NT2/D1 (cell line): ENCODE results near the gene SLC3A2.
"Not testable (repeated sequence)": the region's sequence is repeated elsewhere in the genome, so short reads cannot be mapped to it uniquely, and the experiment has no call there.

ENCODE experiments used
- DNase-seq: peaks from one replicate; pipeline ENCODE4 v3.0.0-alpha.2; 2011; ENCODE audit warnings: low read depth, low spot score
- H3K27me3 ChIP-seq: 2 replicates; pipeline ENCODE4 v1.6.0; 2011; ENCODE audit warnings: mild to moderate bottlenecking; ENCODE audit not compliant: insufficient read length, insufficient read depth
- H3K36me3 ChIP-seq: 2 replicates; pipeline ENCODE4 v1.6.1; 2011; ENCODE audit warnings: mild to moderate bottlenecking, low read length, mixed read lengths; ENCODE audit not compliant: insufficient read depth, insufficient read length
- H3K4me1 ChIP-seq: 2 replicates; pipeline ENCODE4 v1.5.1; 2011; ENCODE audit not compliant: insufficient read depth, insufficient read length
- H3K4me3 ChIP-seq: 2 replicates; pipeline ENCODE4 v1.5.1; 2011; ENCODE audit warnings: low read depth; ENCODE audit not compliant: insufficient read length
- H3K9ac ChIP-seq: 2 replicates; pipeline ENCODE4 v1.6.0; 2011; ENCODE audit warnings: low read depth; ENCODE audit not compliant: insufficient read length
- H3K9me3 ChIP-seq: 2 replicates; pipeline ENCODE4 v1.5.1; 2011; ENCODE audit warnings: mild to moderate bottlenecking, low read length; ENCODE audit not compliant: insufficient read depth
- SUZ12 ChIP-seq: IDR thresholded peaks from 2 replicates; pipeline ENCODE4 v1.6.1; 2011; ENCODE audit not compliant: insufficient read length, insufficient read depth; ENCODE audit errors: extremely low read depth
- YY1 ChIP-seq: IDR thresholded peaks from 2 replicates; pipeline ENCODE4 v1.6.1; 2011; ENCODE audit not compliant: insufficient read length, insufficient read depth
- ZNF274 ChIP-seq: IDR thresholded peaks from 2 replicates; pipeline ENCODE4 v1.6.1; 2011; ENCODE audit warnings: mild to moderate bottlenecking, low read depth, low read length

SLC3A2 gene

DNA sequence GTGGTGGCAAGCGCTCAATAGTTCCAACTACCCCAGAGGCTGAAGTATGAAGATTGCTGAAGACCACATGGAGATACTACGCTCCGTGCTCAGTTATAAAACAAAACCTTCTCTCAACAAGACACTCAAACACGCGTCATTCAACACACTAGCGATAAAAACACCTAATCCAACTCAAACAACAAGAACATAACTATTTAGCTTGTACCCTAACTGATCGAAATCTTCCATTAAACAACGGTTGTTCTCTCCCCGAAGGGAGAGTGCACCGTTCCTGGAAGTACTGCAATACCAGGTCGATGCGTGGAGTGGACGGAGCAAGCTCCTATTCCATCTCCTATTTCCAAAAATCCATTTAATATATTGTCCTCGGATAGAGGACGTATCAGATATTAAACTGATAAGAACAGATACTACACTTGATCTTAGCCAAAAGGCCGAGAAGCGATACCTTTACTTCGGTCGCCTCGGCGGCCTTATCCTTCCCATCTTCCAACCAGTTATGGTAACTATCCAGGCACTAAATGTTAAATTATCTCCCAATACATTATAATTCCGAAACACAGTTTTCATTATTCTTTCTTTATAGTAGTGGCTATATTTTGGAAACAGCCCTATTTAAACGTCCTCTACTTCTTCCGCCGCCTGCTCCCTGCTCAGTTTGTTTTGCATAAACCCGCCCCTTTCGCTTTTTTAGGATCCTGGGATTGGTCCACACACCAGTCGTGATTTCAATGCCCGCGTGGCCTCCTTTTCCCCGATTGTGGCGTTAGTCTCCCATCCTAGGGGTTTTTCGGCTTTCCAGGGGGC, 39.1 kb upstream of the SLC3A2 start:
- Histone ChIP-seq H3K36me3 (peaks cover 20% of the 10 kb centered on the region), H3K27me3 (no peaks in the 10 kb centered on the region), H3K4me1 (peaks cover 4% of the 10 kb centered on the region), H3K9me3 (peaks cover 9% of the 10 kb centered on the region), H3K4me3 (peak overlapping the region; percentile 22), H3K9ac (peak overlapping the region; percentile 88)
- peak; percentile 95 for DNase-seq
- no peak for TF ChIP-seq YY1
- no peak for TF ChIP-seq ZNF274
- no peak for TF ChIP-seq SUZ12

DNA sequence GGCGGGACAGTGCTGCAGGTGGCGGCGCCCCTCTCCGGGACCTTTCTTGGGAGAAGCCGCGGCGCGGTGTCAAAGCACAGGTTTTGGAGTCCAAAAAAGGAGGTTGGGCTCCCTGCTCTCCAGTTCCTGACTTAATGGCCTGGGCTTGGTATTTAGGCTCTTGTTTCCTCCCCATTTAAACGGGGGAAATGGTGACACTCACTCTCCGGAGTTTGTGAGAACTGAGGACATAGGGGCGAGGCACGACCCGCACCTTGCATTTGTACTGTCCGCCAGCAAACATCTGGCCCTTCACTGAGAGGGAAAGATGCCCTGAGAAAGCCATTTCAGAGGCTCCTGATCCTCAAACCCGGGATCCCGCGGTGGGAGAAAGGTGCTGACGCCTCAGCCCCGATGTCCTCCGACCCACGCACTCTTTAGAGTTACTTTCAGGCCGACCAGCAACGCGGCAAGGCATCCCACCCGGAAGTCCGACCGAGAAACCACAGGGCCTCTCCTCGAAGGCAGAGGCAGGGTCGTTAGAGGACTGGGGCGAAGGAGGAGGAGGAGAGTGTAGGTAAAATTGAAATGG, 38.4 kb upstream of the SLC3A2 start:
- Histone ChIP-seq H3K9ac (peak overlapping the region; percentile 88), H3K9me3 (peaks cover 15% of the 10 kb centered on the region), H3K36me3 (peaks cover 14% of the 10 kb centered on the region), H3K4me1 (peaks cover 4% of the 10 kb centered on the region), H3K27me3 (no peaks in the 10 kb centered on the region), H3K4me3 (peak overlapping the region; percentile 22)
- TF ChIP-seq SUZ12, result no peak
- no peak for TF ChIP-seq YY1
- TF ChIP-seq ZNF274, result no peak
- DNase-seq, result no peak

DNA sequence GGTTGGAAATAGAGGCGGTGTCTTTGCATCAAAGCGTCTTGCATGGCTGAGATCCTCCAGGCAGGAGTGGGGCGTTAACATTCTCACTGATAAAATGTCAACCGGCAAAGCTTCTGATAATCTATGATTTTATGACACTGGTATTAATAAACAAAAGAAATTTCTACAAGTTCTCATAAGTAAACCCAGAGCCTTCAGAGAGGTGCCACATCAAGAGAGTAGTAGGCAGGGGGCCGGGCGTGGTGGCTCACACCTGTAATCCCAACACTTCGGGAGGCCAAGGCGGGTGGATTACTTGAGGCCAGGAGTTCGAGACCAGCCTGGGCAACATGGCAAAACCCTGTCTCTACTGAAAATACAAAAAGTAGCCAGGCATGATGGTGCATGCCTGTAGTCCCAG, 37.8 kb upstream of the SLC3A2 start:
- H3K36me3 ChIP-seq, H3K27me3 ChIP-seq, DNase-seq, H3K4me1 ChIP-seq: not testable (repeated sequence)
- peaks cover 16% of the 10 kb centered on the region for H3K9me3 ChIP-seq
- H3K4me3 ChIP-seq, result peak overlapping the region; percentile 22
- H3K9ac ChIP-seq, result peak overlapping the region; percentile 88

DNA sequence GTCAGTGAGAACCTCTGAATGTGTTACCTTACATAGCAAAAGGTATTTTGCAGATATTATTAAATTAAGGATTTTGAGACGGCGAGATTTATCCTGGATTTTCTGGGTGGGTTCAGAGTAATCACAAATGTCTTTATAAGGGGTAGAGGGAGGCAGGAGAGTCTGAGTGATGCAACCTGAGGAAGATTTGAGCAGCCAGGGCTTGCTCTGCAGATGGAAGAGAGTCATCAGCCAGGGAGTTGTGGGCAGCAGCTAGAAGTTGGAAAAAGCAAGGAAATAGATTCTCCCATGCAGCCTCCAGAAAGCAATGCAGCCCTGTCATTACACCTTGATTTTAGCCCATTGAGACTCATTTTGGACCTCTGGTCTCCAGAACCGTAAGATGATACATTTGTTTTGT, 37.2 kb upstream of the SLC3A2 start:
- no peak overlapping the region for H3K4me3 ChIP-seq
- TF ChIP-seq ZNF274 (no peak), SUZ12 (no peak), YY1 (no peak)
- H3K9ac ChIP-seq, result no peak overlapping the region
- peaks cover 3% of the 10 kb centered on the region for H3K36me3 ChIP-seq
- DNase-seq, result no peak
- H3K4me1 ChIP-seq, result no peaks in the 10 kb centered on the region
- H3K27me3 ChIP-seq, result no peaks in the 10 kb centered on the region
- H3K9me3 ChIP-seq, result peaks cover 16% of the 10 kb centered on the region

DNA sequence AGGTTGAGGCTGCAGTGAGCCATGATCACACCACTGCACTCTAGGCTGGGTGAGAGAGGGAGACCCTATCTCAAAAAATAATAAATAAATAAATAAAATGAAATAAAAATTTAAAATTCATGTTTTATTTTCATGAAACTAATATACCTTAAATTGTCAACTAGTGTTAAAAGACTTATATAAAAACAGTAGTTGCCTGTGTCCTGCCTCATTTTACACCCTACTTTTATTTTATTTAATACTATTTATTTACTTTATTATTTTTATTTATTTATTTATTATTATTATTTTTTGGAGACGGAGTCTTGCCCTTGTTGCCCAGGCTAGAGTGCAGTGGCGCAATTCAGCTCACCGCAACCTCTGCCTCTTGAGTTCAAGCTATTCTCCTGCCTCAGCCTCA, 36.5 kb upstream of the SLC3A2 start:
- peaks cover 16% of the 10 kb centered on the region for H3K9me3 ChIP-seq
- TF ChIP-seq SUZ12, result no peak
- no peak overlapping the region for H3K9ac ChIP-seq
- H3K4me3 ChIP-seq, result no peak overlapping the region
- DNase-seq, result no peak
- no peaks in the 10 kb centered on the region for H3K4me1 ChIP-seq
- H3K36me3 ChIP-seq, result no peaks in the 10 kb centered on the region
- H3K27me3 ChIP-seq, result no peaks in the 10 kb centered on the region

DNA sequence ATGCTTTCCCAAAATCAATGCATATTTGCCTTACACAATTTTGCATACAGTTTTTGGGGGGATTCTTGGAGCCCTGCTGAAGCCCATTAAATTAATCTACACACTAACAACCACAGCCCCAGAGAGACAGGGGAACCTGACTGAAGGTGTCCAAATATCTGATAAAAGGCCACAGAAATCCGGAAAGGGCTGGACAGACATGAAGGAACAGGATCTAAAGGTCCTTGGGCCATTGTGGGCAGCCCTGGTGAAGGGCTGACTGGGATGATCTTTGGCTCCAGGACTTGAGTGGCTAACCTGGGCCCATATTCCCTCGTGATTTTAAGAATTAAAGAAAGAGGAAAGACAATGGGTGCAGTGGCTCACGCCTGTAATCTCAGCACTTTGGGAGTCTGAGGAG, 34.5 kb upstream of the SLC3A2 start:
- Histone ChIP-seq H3K4me3 (no peak overlapping the region), H3K27me3 (no peaks in the 10 kb centered on the region), H3K9ac (no peak overlapping the region), H3K4me1 (no peaks in the 10 kb centered on the region), H3K36me3 (no peaks in the 10 kb centered on the region), H3K9me3 (peaks cover 16% of the 10 kb centered on the region)
- no peak for DNase-seq
- TF ChIP-seq YY1 (no peak), ZNF274 (no peak), SUZ12 (no peak)

DNA sequence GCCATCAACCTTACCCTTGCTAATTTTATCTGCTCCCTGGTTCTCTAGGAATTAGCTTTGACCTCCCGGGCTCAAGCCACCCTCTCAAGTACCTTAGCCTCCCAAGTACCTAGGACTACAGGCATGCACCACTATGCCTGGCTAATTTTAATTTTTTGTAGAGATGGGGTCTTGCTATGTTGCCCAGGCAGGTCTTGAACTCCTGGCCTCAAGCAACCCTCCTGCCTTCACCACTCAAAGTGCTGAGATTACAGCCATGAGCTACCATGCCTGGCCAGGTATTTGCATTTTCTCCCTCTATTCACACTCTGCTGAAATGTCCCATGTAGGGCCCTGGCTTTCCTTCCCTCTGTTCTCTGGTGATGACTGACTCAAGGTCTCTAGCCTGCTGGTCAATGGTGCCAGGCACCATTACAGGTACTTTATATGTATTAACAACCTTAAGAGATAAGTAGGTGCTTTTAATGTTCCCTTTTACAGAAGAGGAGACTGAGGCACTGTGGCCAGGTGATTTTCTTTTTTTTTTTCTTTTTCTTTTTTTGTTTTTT, 32.9 kb upstream of the SLC3A2 start:
- no peak for TF ChIP-seq YY1
- TF ChIP-seq SUZ12, result no peak
- TF ChIP-seq ZNF274, result no peak
- no peaks in the 10 kb centered on the region for H3K4me1 ChIP-seq
- H3K4me3 ChIP-seq, result no peak overlapping the region
- no peaks in the 10 kb centered on the region for H3K27me3 ChIP-seq
- H3K9me3 ChIP-seq, result peaks cover 16% of the 10 kb centered on the region
- no peak overlapping the region for H3K9ac ChIP-seq
- peaks cover 16% of the 10 kb centered on the region for H3K36me3 ChIP-seq
- no peak for DNase-seq
